Myocyte (in vitro differentiated cells): ENCODE results near the gene PON2. TPM values are rescaled to one million over a fixed set of nuclear protein-coding genes. Genes with fewer than 3 reads are reported as not detected.
"Not testable (repeated sequence)": the region's sequence is repeated elsewhere in the genome, so short reads cannot be mapped to it uniquely, and the experiment has no call there.

Experiments used
- DNase-seq: peaks from one replicate; pipeline ENCODE4 v3.0.0-alpha.2; 2012; ENCODE audit warnings: low read depth
- polyA plus RNA-seq: library from polyadenylated mRNA; unstranded; fragments of >200 nt; gene quantifications from one replicate; pipeline ENCODE4 v1.2.1, GENCODE V29; 2012; ENCODE audit warnings: missing spikeins
- total RNA-seq: library from RNA; depleted of rRNA; stranded (reverse); fragments of >200 nt; gene quantifications from 2 replicates; pipeline ENCODE4 v1.2.3, GENCODE V29; 2014

Gene PON2
- total RNA-seq: 178 and 213 TPM in 2 replicates
- 92.0 TPM for polyA plus RNA-seq

DNA sequence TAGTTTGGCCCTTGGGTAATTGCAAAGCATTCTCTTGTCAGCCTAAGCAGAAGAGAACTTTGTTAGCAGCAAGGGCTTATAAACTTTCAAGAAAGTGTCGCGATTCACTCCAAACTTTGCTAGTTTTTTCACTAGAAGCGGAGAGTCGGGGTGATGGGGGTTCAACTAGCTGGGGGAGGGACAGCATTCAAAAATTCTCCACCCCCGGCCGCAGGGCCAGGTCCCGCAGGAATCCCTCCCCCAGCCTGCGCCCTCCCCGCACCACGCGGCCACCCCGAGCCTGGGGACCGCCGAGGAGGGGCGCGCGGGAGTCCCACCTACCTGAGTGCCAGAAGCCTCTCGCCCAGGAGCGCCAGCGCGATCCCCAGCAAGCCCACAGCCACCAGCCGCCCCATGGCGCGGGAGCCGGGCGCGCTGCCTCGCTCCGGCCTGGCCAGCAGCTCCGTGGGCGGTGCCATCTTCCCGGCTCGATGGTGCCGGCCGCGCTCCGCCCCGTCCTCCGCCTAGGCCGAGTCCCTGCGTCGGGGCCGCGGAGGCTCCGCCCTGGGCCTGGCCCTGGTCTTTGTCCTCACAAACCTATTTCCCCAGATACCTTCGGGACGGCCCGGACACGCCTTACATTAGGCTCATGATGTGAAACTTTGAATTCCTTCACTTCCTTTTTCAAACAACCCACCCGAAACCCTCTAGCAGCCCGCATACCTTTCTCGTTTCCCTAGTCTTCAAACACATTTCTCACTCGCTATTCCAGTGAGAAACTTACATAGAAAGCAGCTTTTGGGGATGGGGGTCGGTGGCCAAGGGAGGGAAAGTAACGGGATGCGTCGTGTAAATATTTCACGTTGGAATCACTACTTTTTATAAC is at the start of gene PON2:
PON2 (minus strand) TSS at position 472 of the 865 bp plus-strand sequence; CDS start at position 395, 77 bp downstream.
- DNase-seq: peak; percentile 92

DNA sequence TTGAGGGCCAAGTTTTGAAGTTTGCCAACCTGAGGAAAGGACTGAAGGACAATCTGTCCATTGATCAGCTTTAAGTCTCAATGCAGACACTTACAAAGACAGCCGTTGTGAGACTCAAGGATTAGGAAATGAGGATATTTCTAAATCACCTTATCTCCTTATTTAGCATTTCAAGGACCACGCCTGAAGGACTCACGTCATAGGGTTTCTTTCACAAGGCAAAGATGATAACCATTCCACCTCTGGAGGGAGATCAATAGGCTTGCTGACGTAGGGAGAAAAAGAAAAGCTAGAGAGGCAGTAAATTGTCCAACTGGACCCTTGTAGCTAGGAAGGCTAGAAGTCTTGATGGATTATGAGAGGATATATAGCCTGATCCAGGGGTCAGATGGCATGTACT is 47.6 kb upstream of the PON2 start:
- no peak for DNase-seq

DNA sequence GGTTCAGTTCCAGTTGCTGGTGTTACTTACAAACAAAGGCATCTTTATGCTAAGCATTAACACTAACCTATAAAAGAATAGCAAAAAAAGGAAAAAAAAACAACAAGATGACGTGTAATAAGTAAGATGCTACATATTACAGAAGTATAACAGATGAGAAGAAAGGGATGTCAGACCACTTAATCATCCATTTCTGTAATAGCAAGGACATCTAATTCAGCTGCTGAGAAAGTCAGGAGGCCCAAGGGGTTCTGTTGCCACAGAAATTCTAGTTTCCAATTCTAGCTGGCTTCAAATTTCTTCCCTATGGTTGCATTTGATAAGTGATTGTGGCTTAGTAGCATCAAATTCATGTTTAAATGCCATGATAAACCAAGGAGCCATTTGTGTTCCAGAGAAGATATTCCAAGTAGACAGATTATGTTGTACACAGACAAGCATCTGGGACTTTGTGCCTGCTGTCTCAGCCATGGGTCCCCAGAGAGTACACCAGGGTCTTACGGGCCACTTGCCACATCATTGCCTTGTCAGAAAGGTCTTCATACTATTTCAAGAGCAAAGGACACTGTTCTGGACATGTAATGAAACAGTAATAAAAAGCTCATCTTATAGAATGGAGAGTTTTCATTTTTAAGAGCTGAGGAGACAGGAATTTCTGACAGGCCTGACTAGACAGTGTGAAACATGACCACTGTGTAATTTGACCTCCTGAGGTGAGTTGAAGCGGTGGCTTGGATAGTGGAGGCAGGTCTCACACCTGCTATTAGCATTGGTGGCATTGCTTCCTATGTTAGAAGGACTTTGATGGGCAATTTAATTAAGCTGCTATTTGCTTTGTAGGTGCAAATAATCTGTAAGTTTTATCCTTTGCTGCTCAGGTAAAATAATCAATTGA is 46.7 kb upstream of the PON2 start:
- DNase-seq: peak; percentile 50

- no peak for DNase-seq
These were observed 45.3 kb upstream of the PON2 start for GRCh38 chr7:95479992-95480624.

DNA sequence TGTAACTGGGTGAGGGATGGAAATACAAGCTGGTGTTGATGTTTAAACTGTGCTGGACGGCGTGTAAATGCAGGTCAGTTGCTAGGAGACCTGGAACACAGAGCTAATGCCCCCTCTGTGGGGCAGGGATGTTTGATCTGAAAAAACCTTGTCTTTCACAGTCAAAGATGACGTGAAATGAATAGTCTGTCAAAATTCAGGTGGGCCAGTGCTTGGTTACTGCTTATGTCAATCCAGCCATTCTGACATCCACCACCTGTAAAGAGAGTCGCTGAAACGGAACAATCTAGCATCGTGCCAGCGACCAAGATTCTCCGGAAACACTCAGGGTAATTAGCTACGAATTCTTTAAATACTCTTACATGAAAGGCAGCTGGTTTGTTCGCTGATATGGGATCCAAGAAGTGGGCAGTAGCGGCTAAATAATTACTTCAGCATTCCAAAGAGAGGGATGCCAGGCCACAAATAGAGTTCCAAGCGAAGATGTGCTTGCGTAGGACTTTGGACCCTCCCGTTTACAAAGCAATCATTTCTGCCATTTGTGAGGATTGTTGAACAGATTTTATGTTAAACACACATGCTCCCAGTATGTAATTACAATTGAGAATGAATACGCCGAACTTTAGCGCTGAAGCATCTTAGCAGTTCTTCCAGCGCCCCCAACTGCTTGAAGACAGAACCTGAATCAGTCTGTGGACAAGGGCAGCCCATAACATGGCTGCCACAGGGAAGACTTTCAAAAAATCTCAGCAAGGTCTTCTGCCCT is 43.6 kb upstream of the PON2 start:
- peak; percentile 74 for DNase-seq

DNA sequence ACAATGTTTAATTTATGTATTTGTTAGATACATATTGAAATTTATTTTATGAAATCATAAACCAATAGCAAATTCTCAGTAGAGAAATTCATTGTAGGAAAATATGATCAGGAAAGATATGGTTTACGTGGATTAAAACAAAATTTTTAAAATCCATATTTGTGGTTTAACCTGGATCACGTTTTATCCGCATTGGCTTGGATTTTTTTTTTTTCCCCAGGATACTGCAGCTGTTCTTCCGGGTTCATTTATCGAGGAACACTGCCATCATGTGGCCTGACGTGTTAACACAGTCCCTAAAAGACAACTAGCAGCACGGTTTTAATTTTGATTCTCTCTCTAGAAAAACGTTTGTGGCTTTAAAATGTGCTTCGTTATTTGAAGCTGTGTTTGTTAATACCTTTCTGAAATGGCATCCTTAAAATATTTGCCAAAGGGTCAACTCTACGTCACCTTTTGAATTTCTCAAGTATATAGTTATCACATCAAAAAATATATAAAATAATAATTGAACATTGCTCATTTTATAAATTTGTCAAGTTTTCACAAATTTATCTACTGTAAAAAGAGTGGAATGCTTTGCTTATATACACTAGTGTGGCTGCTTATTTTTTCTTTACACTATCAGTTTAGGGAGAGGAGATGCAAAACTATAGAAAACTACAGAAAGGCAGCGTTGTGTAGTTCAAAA is 42.2 kb upstream of the PON2 start:
- DNase-seq: peak; percentile 91

DNA sequence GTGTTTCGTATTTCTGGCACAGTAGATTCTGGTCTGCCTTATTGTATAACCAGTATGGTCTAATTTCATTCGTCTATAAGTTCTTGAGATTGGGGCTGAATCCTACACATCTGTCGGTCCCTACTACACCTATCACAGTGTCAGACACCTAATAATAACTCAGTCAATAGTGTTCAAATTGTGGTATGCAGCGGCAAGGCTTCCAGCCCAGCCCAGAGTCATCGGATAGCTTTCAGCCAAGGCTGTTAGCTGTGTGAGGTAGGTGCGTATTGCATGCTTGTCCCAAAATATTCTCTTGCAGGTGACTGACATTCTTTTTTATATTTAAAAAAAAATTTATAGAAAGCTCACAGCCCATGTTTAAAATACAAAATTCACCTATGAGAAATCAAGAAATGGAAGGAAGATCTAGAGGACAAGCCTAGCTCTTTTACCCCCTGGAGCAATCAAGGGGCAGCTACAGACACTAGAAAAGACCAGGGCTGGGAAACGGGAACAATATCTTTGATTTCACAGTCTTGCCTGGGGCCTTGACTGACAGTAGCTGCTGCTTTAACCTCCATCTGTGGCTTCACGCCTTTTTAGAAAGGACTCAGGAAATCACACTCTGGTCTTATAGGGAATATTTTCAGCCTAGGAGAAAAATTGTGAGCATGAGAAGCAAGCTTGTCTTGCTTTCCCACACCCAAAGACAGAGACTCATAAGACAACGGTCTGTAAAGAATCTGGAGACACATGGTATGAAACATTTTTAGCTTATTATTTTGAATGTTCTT is 41.4 kb upstream of the PON2 start:
- DNase-seq: peak; percentile 90

DNA sequence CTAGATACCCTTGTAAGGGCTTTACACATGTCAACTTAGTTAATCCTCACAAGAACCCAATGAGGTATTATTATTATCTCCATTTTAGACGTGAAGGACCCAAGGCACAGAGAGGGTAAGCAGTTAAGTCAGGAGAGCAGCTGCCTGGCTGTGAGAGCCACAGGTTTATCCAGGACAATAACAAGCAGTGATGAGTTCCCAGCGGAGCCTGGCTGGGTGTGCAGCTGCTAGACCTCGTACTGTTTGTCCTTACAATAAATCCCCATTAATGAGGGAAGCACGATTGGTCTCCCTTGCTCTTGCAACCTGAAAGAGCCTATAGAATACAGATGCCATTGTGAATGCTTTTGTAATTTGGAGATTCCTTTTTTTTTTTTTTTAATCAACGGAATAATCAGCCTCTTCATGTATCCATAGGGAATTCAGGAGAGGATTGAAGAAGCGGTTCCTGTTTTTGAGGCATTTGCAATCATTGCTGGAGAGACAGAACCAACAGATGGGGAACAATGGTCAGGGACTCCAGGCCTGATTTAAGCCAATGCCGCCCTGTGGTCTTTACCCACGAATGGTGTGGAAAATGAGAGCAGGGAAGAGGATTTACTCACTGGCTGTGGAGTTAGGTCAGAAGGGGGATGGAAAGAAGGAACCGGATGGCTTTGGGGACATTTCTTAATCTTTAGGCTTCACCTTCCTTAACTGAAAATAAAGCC is 38.6 kb upstream of the PON2 start:
- peak; percentile 64 for DNase-seq

- peak; percentile 64 for DNase-seq
These were observed 37.8 kb upstream of the PON2 start for GRCh38 chr7:95472581-95473161.

- no peak for DNase-seq
These were observed 36.2 kb upstream of the PON2 start for GRCh38 chr7:95471071-95471470.

GRCh38 chr7:95470452-95470851 is 35.6 kb upstream of the PON2 start:
- DNase-seq: peak; percentile 72

GRCh38 chr7:95469848-95470247 is 35.0 kb upstream of the PON2 start:
- no peak for DNase-seq

DNA sequence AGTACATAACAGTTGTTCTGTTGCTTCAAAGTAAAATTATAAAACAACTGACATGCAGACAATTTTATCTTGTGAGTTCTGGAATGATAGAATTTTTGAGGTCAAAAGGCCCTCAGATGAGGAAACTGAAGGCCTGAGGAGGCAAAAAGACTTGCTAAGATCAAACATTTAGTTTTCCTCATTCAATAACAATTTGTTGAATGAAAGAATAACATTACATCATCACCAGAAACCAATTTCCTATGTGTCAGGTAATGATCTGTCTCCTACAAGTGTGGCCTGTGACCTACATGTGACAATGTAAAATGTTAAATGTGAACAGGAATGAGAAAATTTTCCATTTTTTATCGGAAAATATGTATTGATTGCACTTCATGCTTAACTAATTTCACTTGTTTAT is 34.4 kb upstream of the PON2 start:
- DNase-seq: no peak

DNA sequence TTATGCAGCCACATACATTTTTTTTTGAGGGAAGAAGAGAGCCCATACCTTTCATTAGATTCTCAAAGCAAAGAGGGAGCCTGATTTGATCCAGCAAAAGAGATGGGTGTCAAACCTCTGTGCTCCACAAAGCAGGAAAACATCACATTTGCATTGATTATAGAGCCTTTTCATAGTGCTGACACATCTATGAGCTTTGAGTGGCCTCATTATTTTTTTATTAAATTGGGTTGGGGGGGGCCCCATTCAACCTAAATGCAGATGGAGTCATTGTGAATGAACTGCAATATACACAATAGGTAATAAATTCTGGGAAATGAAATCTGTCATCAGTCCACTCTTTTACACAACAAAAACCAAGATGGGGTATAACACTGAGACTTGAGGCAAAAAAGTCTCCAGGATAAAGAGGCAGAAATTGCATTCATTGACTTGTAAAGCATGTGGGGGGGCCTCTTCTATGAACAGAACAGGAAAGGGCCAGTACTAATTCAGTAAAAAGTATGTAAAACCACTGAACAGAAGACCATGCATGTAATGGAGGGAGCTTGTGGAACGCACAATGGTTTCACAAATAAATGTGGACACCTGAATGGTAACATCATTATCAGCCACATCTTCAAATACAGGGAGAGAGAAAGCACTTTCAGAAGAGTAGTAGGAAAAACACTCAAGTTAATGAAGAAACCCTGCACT is 33.2 kb upstream of the PON2 start:
- no peak for DNase-seq

DNA sequence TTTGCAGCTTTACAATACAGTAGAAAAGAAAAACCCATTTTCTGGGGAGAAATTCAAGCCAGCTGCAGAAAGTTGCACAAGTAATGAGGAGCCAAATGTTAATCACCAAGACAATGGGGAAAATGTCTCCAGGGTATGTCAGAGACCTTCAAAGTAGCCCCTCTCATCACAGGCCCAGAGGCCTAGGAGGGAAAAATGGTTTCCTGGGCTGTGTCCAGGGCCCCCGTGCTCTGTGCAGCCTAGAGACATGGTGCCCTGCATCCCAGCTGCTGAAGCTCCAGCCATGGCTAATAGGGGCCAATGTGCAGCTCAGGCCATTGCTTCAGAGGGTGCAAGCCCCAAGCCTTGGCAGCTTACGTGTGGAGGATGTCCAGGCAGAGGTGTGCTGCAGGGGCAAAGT is 25.8 kb upstream of the PON2 start:
- not testable (repeated sequence) for DNase-seq

DNA sequence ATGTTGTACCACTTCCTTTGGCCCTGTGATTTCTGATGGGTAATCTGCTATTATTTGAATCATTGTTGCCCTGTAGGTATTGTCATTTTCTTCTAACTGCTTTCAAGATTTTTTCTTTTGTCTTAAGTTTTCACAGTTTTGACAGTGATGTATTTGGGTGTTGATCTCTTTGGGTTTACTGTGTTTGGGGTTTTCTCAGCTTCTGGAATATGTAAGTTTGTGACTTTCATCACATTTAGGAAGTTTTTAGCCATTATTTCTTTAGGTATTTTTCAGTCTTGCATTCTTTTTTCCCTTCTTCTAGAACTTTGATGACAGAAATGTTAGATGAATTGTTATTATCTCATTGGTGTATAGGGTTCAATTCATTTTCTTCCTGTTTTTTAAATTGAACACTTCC is 23.1 kb upstream of the PON2 start:
- no peak for DNase-seq

DNA sequence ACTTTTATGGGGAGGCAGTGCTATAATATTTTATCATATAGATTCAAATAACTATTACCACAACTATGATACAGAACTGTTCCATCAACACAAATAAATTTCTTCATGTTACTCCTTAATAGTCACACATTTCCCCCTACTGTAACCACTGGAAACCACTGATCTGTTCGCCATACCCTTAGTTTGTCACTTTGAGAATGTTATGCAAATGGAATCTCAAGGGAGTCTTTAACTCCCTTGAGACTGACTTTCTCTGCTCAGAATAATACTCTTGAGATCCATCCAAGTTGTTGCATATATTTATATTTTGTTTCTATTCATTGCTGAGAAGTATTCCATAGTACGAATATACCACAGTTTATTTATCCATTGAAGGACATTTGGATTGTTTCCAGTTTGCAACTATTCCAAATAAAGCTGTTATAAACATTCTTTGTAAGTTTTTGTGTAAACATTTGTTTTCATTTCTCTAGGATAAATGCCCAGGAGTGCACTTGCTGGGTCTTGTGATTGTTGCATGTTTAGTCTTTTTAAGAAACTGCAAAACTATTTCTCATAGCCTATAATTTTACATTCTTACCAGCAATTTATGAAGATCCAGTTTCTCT is 19.7 kb upstream of the PON2 start:
- DNase-seq: no peak
